HCT116 (cell line): ENCODE data around the gene FOXD2. TPM values are rescaled to one million over a fixed set of nuclear protein-coding genes. Genes with fewer than 3 reads are reported as not detected.

ENCODE experiments used
- ATAC-seq: fragments of 200-7000 bp; cut with Tn5 transposase; 2 replicates; pipeline ENCODE4 v1.9.1; 2020; ENCODE audit warnings: mild to moderate bottlenecking, moderate library complexity
- BruUV-seq: library from RNA; stranded (reverse); fragments of 400-500 nt; replicated peaks from 2 replicates; lab custom pipeline; 2021; lab: Mats Ljungman, UMichigan
- CTCF ChIA-PET: fragments of 300-600 bp; sonication (Branson Sonifier 250); formaldehyde crosslinking; loops from one replicate; lab custom pipeline; 2021; ENCODE audit warnings: antibody characterized with exemption; lab: Charles Lee
- POLR2A ChIA-PET: fragments of 300-600, 350-600 bp; sonication (Branson Sonifier 250); formaldehyde crosslinking; loops from one replicate; lab custom pipeline; 2021; ENCODE audit warnings: antibody characterized with exemption; lab: Charles Lee
- RAD21 ChIA-PET, 2 experiments: fragments of 300-600 bp; sonication (Branson Sonifier 250); formaldehyde crosslinking; loops; one replicate each; lab custom pipeline; 2023; ENCODE audit warnings: low total read pairs in 2 of 2; ENCODE audit not compliant: uncharacterized antibody in 2 of 2, unreplicated experiment in 2 of 2, low non-redundant PET in 1 of 2; lab: Charles Lee
- DNase-seq: peaks from one replicate; pipeline ENCODE4 v3.0.0-alpha.2; 2010; ENCODE audit warnings: low read depth, low spot score
- H2AFZ ChIP-seq: fragments of 200-600 bp; shearing (Covaris generic), sonication (generic); 2 replicates; pipeline ENCODE4 v1.6.1; 2017; ENCODE audit warnings: low read depth, mixed run types, mixed read lengths, antibody characterized with exemption, low read length; ENCODE audit not compliant: poor library complexity, severe bottlenecking
- H3K27ac ChIP-seq: 2 replicates; pipeline ENCODE4 v1.5.1; 2012; ENCODE audit warnings: low read depth, low read length
- H3K27me3 ChIP-seq: fragments of 200-600 bp; sonication (generic); 2 replicates; pipeline ENCODE4 v1.6.1; 2016; ENCODE audit warnings: mixed run types, low read length, mixed read lengths; ENCODE audit not compliant: insufficient read depth
- H3K36me3 ChIP-seq, 2 experiments: fragments of 200-500 bp in 1 of 2; fragments of 200-600 bp in 1 of 2; sonication (Bioruptor generic) in 1 of 2; sonication (generic) in 1 of 2; 2 replicates each; pipeline versions ENCODE4 v1.5.1 to v1.6.1; 2014 to 2016; ENCODE audit warnings: low read length in 2 of 2, inconsistent platforms in 1 of 2, mixed read lengths in 1 of 2, mixed run types in 1 of 2; ENCODE audit not compliant: insufficient read depth in 2 of 2, control insufficient read depth in 1 of 2
- H3K4me1 ChIP-seq, 2 experiments: fragments of 200-600 bp in 1 of 2; sonication (generic) in 1 of 2; 2 replicates each; pipeline versions ENCODE4 v1.5.1 to v1.6.1; 2012 to 2017; ENCODE audit warnings: low read length in 2 of 2, inconsistent platforms in 1 of 2, mild to moderate bottlenecking in 1 of 2, mixed read lengths in 1 of 2, mixed run types in 1 of 2, moderate library complexity in 1 of 2; ENCODE audit not compliant: insufficient read depth in 2 of 2, control insufficient read depth in 1 of 2
- H3K4me2 ChIP-seq: fragments of 200-600 bp; sonication (generic); 2 replicates; pipeline ENCODE4 v1.6.1; 2017; ENCODE audit warnings: mixed run types, low read length, mixed read lengths
- H3K4me3 ChIP-seq, 2 experiments: fragments of 200-600 bp in 1 of 2; sonication (generic) in 1 of 2; replicated peaks in 1 of 2; 2 replicates each; pipeline ENCODE4 v1.5.1; 2011 to 2016; ENCODE audit warnings: low read length in 2 of 2, control low read depth in 1 of 2, low read depth in 1 of 2, mild to moderate bottlenecking in 1 of 2, mixed read lengths in 1 of 2, mixed run types in 1 of 2
- H3K79me2 ChIP-seq: fragments of 200-600 bp; sonication (generic); 2 replicates; pipeline ENCODE4 v1.6.1; 2017; ENCODE audit warnings: mild to moderate bottlenecking, mixed run types, low read length, moderate library complexity, mixed read lengths; ENCODE audit not compliant: insufficient read depth
- H3K9ac ChIP-seq: fragments of 200-600 bp; sonication (generic); 2 replicates; pipeline ENCODE4 v1.6.1; 2016; ENCODE audit warnings: low read length, mixed read lengths
- H3K9me2 ChIP-seq: fragments of 200-600 bp; sonication (generic), shearing (Covaris generic); 2 replicates; pipeline ENCODE4 v1.6.1; 2017; ENCODE audit warnings: mixed run types, mild to moderate bottlenecking, moderate library complexity; ENCODE audit not compliant: insufficient read depth
- H3K9me3 ChIP-seq, 2 experiments: fragments of 200-500 bp in 1 of 2; fragments of 200-600 bp in 1 of 2; sonication (Bioruptor generic) in 1 of 2; sonication (generic) in 1 of 2; 2 replicates each; pipeline ENCODE4 v1.6.1; 2014 to 2017; ENCODE audit warnings: low read length in 2 of 2, mixed read lengths in 2 of 2, inconsistent platforms in 1 of 2, low read depth in 1 of 2, mild to moderate bottlenecking in 1 of 2, mixed run types in 1 of 2, moderate library complexity in 1 of 2; ENCODE audit not compliant: control insufficient read depth in 1 of 2, insufficient read depth in 1 of 2
- H4K20me1 ChIP-seq: fragments of 200-600 bp; sonication (generic), shearing (Covaris generic); 2 replicates; pipeline ENCODE4 v1.6.1; 2017; ENCODE audit warnings: mixed run types, mild to moderate bottlenecking, moderate library complexity; ENCODE audit not compliant: insufficient read depth
- EGR1 ChIP-seq: IDR thresholded peaks from 2 replicates; pipeline ENCODE4 v1.6.1; 2012; ENCODE audit warnings: low read depth
- EZH2 ChIP-seq: fragments of 200-600 bp; sonication (generic); IDR thresholded peaks from 2 replicates; pipeline ENCODE4 v1.6.1; 2017; ENCODE audit warnings: antibody characterized with exemption, mixed run types
- JUND ChIP-seq: IDR thresholded peaks from 2 replicates; pipeline ENCODE4 v1.6.1; 2012
- POLR2A ChIP-seq: IDR thresholded peaks from 2 replicates; pipeline ENCODE4 v1.7.0; 2011; ENCODE audit warnings: borderline replicate concordance; ENCODE audit not compliant: insufficient read depth, insufficient read length; ENCODE audit errors: extremely low read depth
- RAD21 ChIP-seq: IDR thresholded peaks from 2 replicates; pipeline ENCODE4 v1.6.1; 2012; ENCODE audit warnings: low read depth, mild to moderate bottlenecking
- SIN3A ChIP-seq: IDR thresholded peaks from 2 replicates; pipeline ENCODE4 v1.6.1; 2012; ENCODE audit warnings: low read depth
- SP1 ChIP-seq: IDR thresholded peaks from 2 replicates; pipeline ENCODE4 v1.6.1; 2012; ENCODE audit warnings: low read depth
- TCF7L2 ChIP-seq: IDR thresholded peaks from 2 replicates; pipeline ENCODE4 v1.7.0; 2011; ENCODE audit warnings: borderline replicate concordance, inconsistent platforms; ENCODE audit not compliant: insufficient read depth, insufficient read length; ENCODE audit errors: extremely low read depth
- ZBTB33 ChIP-seq: IDR thresholded peaks from 2 replicates; pipeline ENCODE4 v1.6.1; 2011; ENCODE audit warnings: mild to moderate bottlenecking, low read length, moderate library complexity; ENCODE audit not compliant: insufficient replicate concordance; ENCODE audit errors: extremely low read depth
- intact Hi-C: fragments of 100-400 bp; cut with micrococcal nuclease; formaldehyde crosslinking; loops from 2 replicates; pipeline ENCODE4 v1.10.0; 2022
- total RNA-seq: library from RNA; stranded (reverse); gene quantifications from one replicate; pipeline ENCODE4 v1.2.1, GENCODE V29; 2021; ENCODE audit not compliant: unreplicated experiment
- TF ChIP-seq, protein P1 (sequence below): IDR thresholded peaks from 2 replicates; pipeline ENCODE4 v1.6.1; 2012; ENCODE audit warnings: low read depth

Gene FOXD2
- total RNA-seq, 1 experiment from 2014 or later, result 1.9 TPM

GRCh38 chr1:47418122-47418521 is 19.7 kb upstream of the FOXD2 start (continued):
- TF ChIP-seq, protein P1, sequence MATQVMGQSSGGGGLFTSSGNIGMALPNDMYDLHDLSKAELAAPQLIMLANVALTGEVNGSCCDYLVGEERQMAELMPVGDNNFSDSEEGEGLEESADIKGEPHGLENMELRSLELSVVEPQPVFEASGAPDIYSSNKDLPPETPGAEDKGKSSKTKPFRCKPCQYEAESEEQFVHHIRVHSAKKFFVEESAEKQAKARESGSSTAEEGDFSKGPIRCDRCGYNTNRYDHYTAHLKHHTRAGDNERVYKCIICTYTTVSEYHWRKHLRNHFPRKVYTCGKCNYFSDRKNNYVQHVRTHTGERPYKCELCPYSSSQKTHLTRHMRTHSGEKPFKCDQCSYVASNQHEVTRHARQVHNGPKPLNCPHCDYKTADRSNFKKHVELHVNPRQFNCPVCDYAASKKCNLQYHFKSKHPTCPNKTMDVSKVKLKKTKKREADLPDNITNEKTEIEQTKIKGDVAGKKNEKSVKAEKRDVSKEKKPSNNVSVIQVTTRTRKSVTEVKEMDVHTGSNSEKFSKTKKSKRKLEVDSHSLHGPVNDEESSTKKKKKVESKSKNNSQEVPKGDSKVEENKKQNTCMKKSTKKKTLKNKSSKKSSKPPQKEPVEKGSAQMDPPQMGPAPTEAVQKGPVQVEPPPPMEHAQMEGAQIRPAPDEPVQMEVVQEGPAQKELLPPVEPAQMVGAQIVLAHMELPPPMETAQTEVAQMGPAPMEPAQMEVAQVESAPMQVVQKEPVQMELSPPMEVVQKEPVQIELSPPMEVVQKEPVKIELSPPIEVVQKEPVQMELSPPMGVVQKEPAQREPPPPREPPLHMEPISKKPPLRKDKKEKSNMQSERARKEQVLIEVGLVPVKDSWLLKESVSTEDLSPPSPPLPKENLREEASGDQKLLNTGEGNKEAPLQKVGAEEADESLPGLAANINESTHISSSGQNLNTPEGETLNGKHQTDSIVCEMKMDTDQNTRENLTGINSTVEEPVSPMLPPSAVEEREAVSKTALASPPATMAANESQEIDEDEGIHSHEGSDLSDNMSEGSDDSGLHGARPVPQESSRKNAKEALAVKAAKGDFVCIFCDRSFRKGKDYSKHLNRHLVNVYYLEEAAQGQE, result no peak
- no peak for TF ChIP-seq TCF7L2
- no peak for TF ChIP-seq EZH2
- no peak for TF ChIP-seq JUND
- no peak for TF ChIP-seq SP1
- no peak for TF ChIP-seq SIN3A

- no peak for ATAC-seq
- CTCF ChIA-PET, result interaction anchor here (1.6 kb wide), 1 partner anchor 19 kb away, joined by 4 read pairs; the partner anchor contains the start of gene FOXD2
- Histone ChIP-seq H2AFZ (no peak overlapping the region), H3K79me2 (no peaks in the 10 kb centered on the region)
- TF ChIP-seq ZBTB33 (no peak), POLR2A (no peak), EGR1 (no peak), RAD21 (no peak), JUND (no peak)
- TF ChIP-seq, all 23 proteins: peak for 0
- Histone ChIP-seq H3K4me1 (no peaks in the 10 kb centered on the region), H3K36me3 (no peaks in the 10 kb centered on the region), H3K27ac (no peak overlapping the region), H3K4me3 (no peak overlapping the region), H3K9me2 (no peaks in the 10 kb centered on the region), H3K9me3 (no peaks in the 10 kb centered on the region), H3K27me3 (no peaks in the 10 kb centered on the region), H3K9ac (no peak overlapping the region), H3K4me2 (no peak overlapping the region), H4K20me1 (no peaks in the 10 kb centered on the region)
- intact Hi-C loops, result no loop called here
- BruUV-seq, result no TSS peak
- POLR2A ChIA-PET, result no interaction called here
- DNase-seq, result no peak
- RAD21 ChIA-PET, result no interaction called here
These were observed 19.0 kb upstream of the FOXD2 start for GRCh38 chr1:47418681-47419325.
